MCF 10A (cell line): ENCODE measurements around the gene PLA2G6. TPM values are rescaled to one million over a fixed set of nuclear protein-coding genes. Genes with fewer than 3 reads are reported as not detected.
"Not testable (repeated sequence)": the region's sequence is repeated elsewhere in the genome, so short reads cannot be mapped to it uniquely, and the experiment has no call there.

Source experiments
- BruUV-seq: library from RNA; stranded (reverse); fragments of 400-500 nt; replicated peaks from 2 replicates; lab custom pipeline; 2021; lab: Mats Ljungman, UMichigan
- CTCF ChIA-PET: fragments of 300-600 bp; sonication (Branson Sonifier 250); formaldehyde crosslinking; extraction: SDS; loops from one replicate; lab custom pipeline; 2021; ENCODE audit warnings: antibody characterized with exemption, inconsistent platforms; lab: Yijun Ruan, JAX
- POLR2A ChIA-PET: fragments of 300-600, 350-650 bp; sonication (Branson Sonifier 250); formaldehyde crosslinking; extraction: SDS; loops from one replicate; lab custom pipeline; 2020; ENCODE audit warnings: antibody characterized with exemption, inconsistent platforms; lab: Yijun Ruan, JAX
- DNase-seq: peaks from one replicate; pipeline ENCODE4 v3.0.0-alpha.2; 2018; ENCODE audit not compliant: unreplicated experiment
- H3K27ac Mint-ChIP-seq: one replicate; pipeline ENCODE4 v1.8.0; 2022; ENCODE audit warnings: mild to moderate bottlenecking, low read depth, mixed read lengths; ENCODE audit not compliant: unreplicated experiment
- H3K27me3 Mint-ChIP-seq: one replicate; pipeline ENCODE4 v1.8.0; 2022; ENCODE audit warnings: mixed read lengths; ENCODE audit not compliant: insufficient read depth, unreplicated experiment
- H3K36me3 Mint-ChIP-seq: one replicate; pipeline ENCODE4 v1.8.0; 2022; ENCODE audit warnings: mild to moderate bottlenecking, moderate library complexity, mixed read lengths; ENCODE audit not compliant: insufficient read depth, unreplicated experiment
- H3K4me1 Mint-ChIP-seq: one replicate; pipeline ENCODE4 v1.8.0; 2022; ENCODE audit warnings: mixed read lengths; ENCODE audit not compliant: insufficient read depth, unreplicated experiment
- H3K4me3 Mint-ChIP-seq: one replicate; pipeline ENCODE4 v1.8.0; 2022; ENCODE audit warnings: mild to moderate bottlenecking, moderate library complexity, mixed read lengths; ENCODE audit not compliant: unreplicated experiment
- H3K9me3 Mint-ChIP-seq: one replicate; pipeline ENCODE4 v1.8.0; 2022; ENCODE audit warnings: mixed read lengths; ENCODE audit not compliant: unreplicated experiment
- CTCF ChIP-seq: fragments of 200-600 bp; IDR thresholded peaks from one replicate; pipeline ENCODE4 v1.8.0; 2022; ENCODE audit warnings: antibody characterized with exemption, mild to moderate bottlenecking; ENCODE audit not compliant: unreplicated experiment
- intact Hi-C: fragments of 100-400 bp; cut with micrococcal nuclease; formaldehyde crosslinking; loops from 2 replicates; pipeline ENCODE4 v1.14.1; 2022
- total RNA-seq: library from RNA; stranded (reverse); gene quantifications from 2 replicates; pipeline ENCODE4 v1.2.3, GENCODE V29; 2022

Gene PLA2G6
- total RNA-seq, 1 experiment from 2014 or later: 37.5 TPM

GRCh38 chr22:38120359-38121110 is 61.1 kb downstream of the PLA2G6 start:
- no peak for TF ChIP-seq CTCF
- Mint-ChIP-seq H3K9me3 (no peaks in the 10 kb centered on the region), H3K27ac (no peak overlapping the region), H3K27me3 (no peaks in the 10 kb centered on the region), H3K4me3 (no peak overlapping the region), H3K36me3 (peaks cover 12% of the 10 kb centered on the region), H3K4me1 (peaks cover 6% of the 10 kb centered on the region)
- BruUV-seq: no TSS peak
- intact Hi-C loops: no loop called here
- DNase-seq: peak; percentile 30
- CTCF ChIA-PET: no interaction called here
- POLR2A ChIA-PET: interaction anchor here (0.5 kb wide), 1 partner anchor 743 kb away, joined by 3 read pairs; no protein-coding TSS in a partner anchor

GRCh38 chr22:38118747-38119146 is 62.9 kb downstream of the PLA2G6 start:
- H3K4me1 Mint-ChIP-seq, H3K9me3 Mint-ChIP-seq, H3K4me3 Mint-ChIP-seq, H3K27me3 Mint-ChIP-seq, intact Hi-C loops, H3K27ac Mint-ChIP-seq, H3K36me3 Mint-ChIP-seq, BruUV-seq, DNase-seq: not testable (repeated sequence)
- ChIA-PET CTCF (interaction anchor here (0.5 to 1.2 kb wide), 2 partner anchors 12 to 223 kb away, joined by 3 to 4 read pairs; no protein-coding TSS in a partner anchor), POLR2A (interaction anchor here (1.0 kb wide), 1 partner anchor 83 kb away, joined by 3 read pairs; the partner anchor contains the start of gene MAFF)

- DNase-seq: no peak
- CTCF ChIA-PET: interaction anchor here (1.2 kb wide), 1 partner anchor 13 kb away, joined by 3 read pairs; no protein-coding TSS in a partner anchor
- peaks cover 5% of the 10 kb centered on the region for H3K4me1 Mint-ChIP-seq
- peaks cover 5% of the 10 kb centered on the region for H3K36me3 Mint-ChIP-seq
- H3K9me3 Mint-ChIP-seq: no peaks in the 10 kb centered on the region
- no peak overlapping the region for H3K27ac Mint-ChIP-seq
- intact Hi-C loops: no loop called here
- POLR2A ChIA-PET: interaction anchor here (1.0 kb wide), 1 partner anchor 84 kb away, joined by 3 read pairs; the partner anchor contains the start of gene MAFF
- H3K4me3 Mint-ChIP-seq: no peak overlapping the region
- no peaks in the 10 kb centered on the region for H3K27me3 Mint-ChIP-seq
- no peak for TF ChIP-seq CTCF
- BruUV-seq: no TSS peak
Measured at GRCh38 chr22:38118182-38118581, 63.4 kb downstream of the PLA2G6 start.

GRCh38 chr22:38117556-38117955 is 64.1 kb downstream of the PLA2G6 start:
- H3K36me3 Mint-ChIP-seq, H3K27ac Mint-ChIP-seq, DNase-seq, H3K4me1 Mint-ChIP-seq, H3K4me3 Mint-ChIP-seq, H3K27me3 Mint-ChIP-seq, BruUV-seq, H3K9me3 Mint-ChIP-seq, intact Hi-C loops: not testable (repeated sequence)
- ChIA-PET CTCF (interaction anchor here (0.6 to 1.2 kb wide), 2 partner anchors 13 to 101 kb away, joined by 3 read pairs; no protein-coding TSS in a partner anchor), POLR2A (interaction anchor here (1.0 kb wide), 1 partner anchor 84 kb away, joined by 3 read pairs; the partner anchor contains the start of gene MAFF)
